A549 (cell line): Measurements from ENCODE around the gene CCND1.

Source experiments
- CTCF ChIP-seq: fragments of >200 bp; sonication (Bioruptor Twin); formaldehyde crosslinking; IDR thresholded peaks from 3 replicates; pipeline ENCODE4 v1.5.1; 2016
- FOSL2 ChIP-seq, 2 experiments: fragments of 450-650 bp in 1 of 2; fragments of >200 bp in 1 of 2; sonication (Bioruptor Twin) in 1 of 2; formaldehyde crosslinking; IDR thresholded peaks; 2 replicates each; pipeline versions ENCODE4 v1.5.0 to v1.6.1; 2016 to 2020; ENCODE audit warnings: mild to moderate bottlenecking in 1 of 2, moderate library complexity in 1 of 2
- HEYL ChIP-seq: fragments of 250-450 bp; sonication (Bioruptor Pico); IDR thresholded peaks from 2 replicates; pipeline ENCODE4 v1.8.0; 2021; ENCODE audit warnings: mild to moderate bottlenecking, moderate library complexity
- KDM1A ChIP-seq: fragments of 200-600 bp; sonication (generic); IDR thresholded peaks from 2 replicates; pipeline ENCODE4 v1.6.1; 2016; ENCODE audit warnings: low read depth, mild to moderate bottlenecking
- KDM5A ChIP-seq: fragments of 200-600 bp; sonication (generic); IDR thresholded peaks from 2 replicates; pipeline ENCODE4 v1.6.1; 2016; ENCODE audit warnings: antibody characterized with exemption, mild to moderate bottlenecking
- MAX ChIP-seq: IDR thresholded peaks from 2 replicates; pipeline ENCODE4 v1.6.1; 2012
- NR3C1 ChIP-seq: fragments of >200 bp; sonication (Bioruptor Twin); formaldehyde crosslinking; IDR thresholded peaks from 3 replicates; pipeline ENCODE4 v1.6.1; 2017
- POLR2A ChIP-seq: IDR thresholded peaks from 2 replicates; pipeline ENCODE4 v1.6.1; 2012; ENCODE audit warnings: mild to moderate bottlenecking, low read length
- REST ChIP-seq: fragments of 200-600 bp; sonication (generic); IDR thresholded peaks from 2 replicates; pipeline ENCODE4 v1.6.1; 2016; ENCODE audit warnings: antibody characterized with exemption, mild to moderate bottlenecking, moderate library complexity

GRCh38 chr11:69702769-69703452, 62.0 kb downstream of the CCND1 start:
- TF ChIP-seq REST (no peak), FOSL2 (IDR thresholded peaks at IDR 0.05) (no peak), FOSL2 (CRISPR knock-in tag; IDR thresholded peaks at IDR 0.05) (no peak), POLR2A (no peak), KDM5A (no peak), CTCF (no peak), KDM1A (no peak), HEYL (no peak), NR3C1 (no peak), MAX (no peak)
